ENCODE data around the gene EVI5.
A peak's percentile ranks its signal among the peaks of the same experiment; 100 is the strongest.
"Not testable (repeated sequence)": the region's sequence is repeated elsewhere in the genome, so short reads cannot be mapped to it uniquely, and the experiment has no call there.

The EVI5 gene

GRCh38 chr1:92567211-92567868 lies 217.6 kb downstream of the EVI5 start:
- no peak for FAIRE-seq

GRCh38 chr1:92563457-92564216 lies 221.3 kb downstream of the EVI5 start:
- FAIRE-seq: no peak

GRCh38 chr1:92556350-92556749 lies 228.6 kb downstream of the EVI5 start:
- peak; percentile 59 for FAIRE-seq

GRCh38 chr1:92554216-92554615 lies 230.7 kb downstream of the EVI5 start:
- FAIRE-seq: no peak

GRCh38 chr1:92551916-92552315 lies 233.0 kb downstream of the EVI5 start:
- FAIRE-seq: no peak

- no peak for FAIRE-seq
These were observed 240.1 kb downstream of the EVI5 start for GRCh38 chr1:92544756-92545165.

GRCh38 chr1:92543131-92544055 lies 241.5 kb downstream of the EVI5 start:
- FAIRE-seq: no peak

GRCh38 chr1:92538413-92539061 lies 246.4 kb downstream of the EVI5 start:
- FAIRE-seq: no peak

- no peak for FAIRE-seq
These were observed 246.9 kb downstream of the EVI5 start for GRCh38 chr1:92538048-92538412.

GRCh38 chr1:92536980-92537884 lies 247.7 kb downstream of the EVI5 start:
- FAIRE-seq: peak; percentile 76

GRCh38 chr1:92536211-92536979 lies 248.5 kb downstream of the EVI5 start:
- FAIRE-seq: no peak

GRCh38 chr1:92532371-92532770 lies 252.5 kb downstream of the EVI5 start:
- not testable (repeated sequence) for FAIRE-seq

GRCh38 chr1:92531939-92532338 lies 253.0 kb downstream of the EVI5 start:
- FAIRE-seq: not testable (repeated sequence)

GRCh38 chr1:92527670-92528069 lies 257.2 kb downstream of the EVI5 start:
- FAIRE-seq: no peak

- not testable (repeated sequence) for FAIRE-seq
These were observed 259.8 kb downstream of the EVI5 start for GRCh38 chr1:92524944-92525590.

- FAIRE-seq: no peak
These were observed 265.9 kb downstream of the EVI5 start for GRCh38 chr1:92519043-92519442.

- no peak for FAIRE-seq
These were observed 268.3 kb downstream of the EVI5 start for GRCh38 chr1:92516574-92516973.

- FAIRE-seq: no peak
These were observed 269.1 kb downstream of the EVI5 start for GRCh38 chr1:92515796-92516201.

- FAIRE-seq: no peak
These were observed 273.4 kb downstream of the EVI5 start for GRCh38 chr1:92511541-92511940.

GRCh38 chr1:92509619-92510018 lies 275.3 kb downstream of the EVI5 start:
- no peak for FAIRE-seq

Measured in A204.1 (cell line).